ENCODE measurements around the gene LFNG.

LFNG gene

DNA sequence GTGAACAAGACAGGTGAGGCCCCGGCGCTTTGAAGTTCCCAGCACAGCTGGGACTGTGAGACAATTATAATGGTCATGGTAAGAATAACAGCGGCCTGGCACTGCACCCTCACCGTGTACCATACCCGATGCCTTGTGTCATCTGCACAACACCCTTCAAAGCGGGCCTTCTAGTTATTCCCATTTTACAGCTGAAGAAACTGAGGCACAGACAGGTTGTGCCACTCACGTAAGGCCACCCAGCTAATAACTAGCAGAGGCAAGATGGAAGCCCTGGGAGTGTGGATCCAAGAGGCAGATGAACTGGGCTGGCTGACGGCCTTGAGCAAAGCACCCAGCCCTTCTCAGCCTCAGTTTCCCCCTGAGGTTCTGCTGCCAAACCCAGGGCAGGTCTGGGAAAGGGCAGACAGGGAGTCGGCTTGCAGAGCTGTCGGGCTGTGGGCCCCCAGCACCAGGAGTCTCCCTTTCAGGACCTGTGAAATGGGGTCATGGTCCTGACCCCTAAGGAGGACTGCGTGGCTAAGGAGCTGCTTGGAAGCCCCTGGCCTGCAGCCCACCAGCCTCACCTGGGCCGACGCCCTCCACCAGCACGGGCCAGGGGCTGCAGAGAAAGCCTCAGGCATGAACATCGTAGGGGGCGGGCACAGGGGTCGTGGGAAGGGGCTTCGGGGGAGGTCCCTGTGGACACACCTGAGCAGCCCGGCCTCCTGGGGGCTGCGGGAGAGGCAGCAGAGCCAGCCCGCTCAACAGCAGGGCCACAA lies 15.3 kb upstream of the LFNG start:
- no peak for DNase-seq

DNA sequence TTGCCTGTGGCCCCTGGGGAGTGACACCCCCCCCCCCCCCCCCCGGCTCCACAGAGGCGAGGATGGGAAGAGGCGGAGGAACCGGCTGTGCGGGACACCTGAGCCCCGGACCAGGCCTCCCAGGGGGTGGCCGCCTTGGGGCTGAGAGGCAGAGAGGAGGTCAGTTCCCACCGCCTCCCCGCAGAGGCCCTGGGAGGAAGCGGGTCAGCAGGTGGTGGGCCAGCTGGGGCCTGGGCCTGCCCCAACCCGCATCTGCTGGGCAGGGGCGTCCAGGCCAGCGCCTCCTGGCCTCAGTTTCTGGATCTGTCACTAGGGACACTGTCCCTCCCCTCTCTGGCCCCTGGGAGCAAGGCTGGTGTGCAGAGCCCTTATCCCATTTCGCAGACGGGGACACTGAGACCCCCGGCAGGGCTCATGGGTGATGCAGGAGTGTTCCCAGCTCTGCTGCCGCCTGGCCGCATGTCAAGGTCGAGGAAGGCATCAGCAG lies 14.6 kb upstream of the LFNG start:
- no peak for DNase-seq

DNA sequence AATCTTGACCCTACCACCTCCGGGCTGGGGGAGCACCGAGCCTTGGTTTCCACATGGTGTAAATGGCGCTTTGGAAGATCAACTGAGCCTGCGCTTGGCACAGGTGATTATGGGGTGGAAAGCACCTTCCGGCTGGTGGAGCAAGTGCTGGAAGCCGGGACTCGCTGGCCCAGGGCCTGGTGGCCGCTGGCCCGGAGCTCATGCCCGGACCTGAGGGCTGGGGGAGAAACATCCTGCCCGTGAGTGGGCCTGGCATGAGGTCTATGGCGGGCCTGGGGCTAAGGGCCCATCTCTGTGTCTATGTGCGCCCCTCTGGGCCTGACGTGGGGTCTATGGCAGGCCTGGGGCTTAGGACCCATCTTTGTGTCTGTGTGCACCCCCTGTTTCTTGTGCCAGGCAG lies 14.2 kb upstream of the LFNG start:
- DNase-seq, result no peak

DNA sequence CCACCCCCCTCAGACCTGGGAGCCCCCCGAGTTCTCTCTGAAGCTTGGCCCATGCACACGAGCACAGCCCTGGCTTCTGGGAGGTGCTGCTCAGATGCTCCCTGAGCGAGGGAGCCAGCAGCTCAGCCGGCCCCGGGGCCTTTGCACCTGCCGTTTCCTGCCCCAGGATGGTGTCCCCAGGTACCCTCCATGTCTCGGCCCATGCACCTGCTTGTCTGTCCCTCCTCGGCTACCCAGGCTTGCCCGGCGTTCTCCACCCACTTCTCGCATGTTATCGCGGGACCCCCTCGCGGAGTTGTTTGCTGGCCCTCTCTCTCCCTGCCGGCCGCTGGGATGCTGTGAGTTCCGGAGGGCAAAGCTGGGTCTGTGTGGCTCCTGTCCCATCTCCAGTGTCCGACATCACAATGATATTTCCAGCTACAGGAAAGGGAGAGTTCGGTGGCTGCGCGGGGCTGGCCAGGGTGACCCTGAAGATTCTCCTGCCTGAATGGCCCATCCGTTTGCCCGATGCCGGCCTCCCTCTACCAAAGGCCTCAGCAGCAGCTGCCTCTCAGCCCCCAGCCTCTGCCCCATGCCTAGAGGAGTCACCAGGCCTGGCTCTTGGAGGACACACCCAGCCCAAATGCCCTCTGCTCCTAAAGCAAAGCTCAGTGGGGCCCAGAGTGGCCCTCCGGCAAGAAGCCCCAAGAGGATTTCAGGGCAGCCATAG lies 12.2 kb upstream of the LFNG start:
- DNase-seq, result no peak

DNA sequence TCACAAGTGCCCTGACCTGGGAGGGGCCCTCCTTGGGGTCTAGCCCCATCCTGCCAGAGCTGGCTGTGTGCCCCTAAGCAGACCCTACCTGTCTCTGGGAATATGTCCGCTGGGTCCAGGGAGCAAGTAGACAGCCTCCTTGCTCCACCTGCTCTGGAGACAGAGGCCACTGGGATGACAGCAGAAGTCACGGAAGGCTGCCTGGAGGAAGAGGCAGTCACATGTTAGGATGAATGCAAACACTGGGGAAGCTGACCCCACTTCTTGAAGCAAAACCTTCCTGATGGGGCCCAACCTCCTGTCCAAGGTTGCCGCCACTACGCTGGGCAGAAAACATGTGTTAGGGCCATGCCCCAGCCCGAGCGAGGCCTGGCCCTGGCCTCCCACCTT lies 11.7 kb upstream of the LFNG start:
- no peak for DNase-seq

DNA sequence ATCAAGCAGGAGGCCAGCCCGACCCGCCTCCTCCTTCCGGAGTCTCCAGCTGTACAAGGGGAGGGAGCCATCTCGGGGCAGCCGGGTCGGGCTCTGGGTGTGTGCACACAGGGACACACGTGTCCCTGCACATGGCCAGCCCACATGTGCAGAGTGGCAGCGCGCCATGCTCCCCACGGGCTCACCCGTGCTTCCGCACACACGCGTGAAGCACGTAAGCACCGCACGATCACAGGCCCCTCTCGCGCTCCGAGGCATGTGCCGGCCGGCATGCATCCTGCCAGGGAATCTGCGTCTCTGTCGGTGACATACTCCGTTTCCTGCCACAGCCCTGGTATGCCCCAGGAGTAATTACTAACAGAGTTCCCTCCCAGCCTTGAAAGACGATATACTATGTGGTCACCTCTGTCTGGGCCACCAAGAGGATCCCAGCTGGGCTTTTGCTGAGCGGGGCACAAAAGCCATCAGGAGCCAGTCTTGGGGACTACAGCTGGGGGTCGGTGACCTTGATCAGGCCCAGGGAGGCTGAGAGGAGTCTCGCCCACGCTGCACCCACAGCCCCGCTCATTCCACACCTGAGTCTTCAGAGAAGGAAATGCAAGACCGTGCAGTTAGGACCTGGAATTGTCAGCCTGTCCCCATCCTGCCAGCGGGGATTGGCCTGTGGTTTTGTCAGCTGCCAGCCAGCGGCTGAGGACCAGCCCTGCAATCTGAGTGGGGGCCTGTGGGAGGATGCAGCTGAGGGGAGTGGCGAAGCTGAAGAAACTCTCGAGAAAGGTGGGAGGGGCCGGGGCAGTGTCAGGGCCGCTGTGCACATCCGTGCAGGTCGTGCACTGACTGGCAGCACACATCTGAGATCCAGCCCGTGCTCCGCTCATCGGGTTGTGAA lies 11.0 kb upstream of the LFNG start:
- no peak for DNase-seq

DNA sequence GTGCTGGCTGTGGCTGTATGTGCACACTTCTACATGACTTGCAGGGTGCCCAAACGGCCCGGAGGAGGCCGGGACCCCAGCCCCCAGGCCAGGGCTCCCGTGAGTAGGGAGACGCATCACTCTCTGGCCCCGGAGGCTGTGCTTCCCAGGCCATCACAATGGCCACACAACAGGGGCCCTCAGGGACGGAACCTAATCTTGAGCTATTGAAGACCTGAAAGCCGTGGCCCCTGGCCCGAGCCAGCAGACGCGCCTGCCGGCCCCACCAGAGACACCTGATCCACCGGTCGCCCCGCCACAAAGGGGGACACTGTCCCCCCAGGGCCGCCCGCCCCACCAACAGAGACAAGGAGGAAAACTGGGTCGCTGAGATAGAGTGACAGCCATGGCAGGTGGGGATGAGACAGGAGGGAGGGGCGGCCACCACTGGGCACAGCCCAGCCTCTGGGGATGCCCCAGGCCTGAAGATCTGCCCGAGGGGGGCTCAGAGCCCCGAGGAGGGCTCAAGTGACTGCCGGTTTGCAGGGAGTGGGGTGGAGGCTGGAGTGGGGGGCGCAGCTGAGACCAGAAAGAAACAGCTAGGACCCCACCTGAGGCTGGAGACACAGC lies 10.2 kb upstream of the LFNG start:
- DNase-seq, result no peak

DNA sequence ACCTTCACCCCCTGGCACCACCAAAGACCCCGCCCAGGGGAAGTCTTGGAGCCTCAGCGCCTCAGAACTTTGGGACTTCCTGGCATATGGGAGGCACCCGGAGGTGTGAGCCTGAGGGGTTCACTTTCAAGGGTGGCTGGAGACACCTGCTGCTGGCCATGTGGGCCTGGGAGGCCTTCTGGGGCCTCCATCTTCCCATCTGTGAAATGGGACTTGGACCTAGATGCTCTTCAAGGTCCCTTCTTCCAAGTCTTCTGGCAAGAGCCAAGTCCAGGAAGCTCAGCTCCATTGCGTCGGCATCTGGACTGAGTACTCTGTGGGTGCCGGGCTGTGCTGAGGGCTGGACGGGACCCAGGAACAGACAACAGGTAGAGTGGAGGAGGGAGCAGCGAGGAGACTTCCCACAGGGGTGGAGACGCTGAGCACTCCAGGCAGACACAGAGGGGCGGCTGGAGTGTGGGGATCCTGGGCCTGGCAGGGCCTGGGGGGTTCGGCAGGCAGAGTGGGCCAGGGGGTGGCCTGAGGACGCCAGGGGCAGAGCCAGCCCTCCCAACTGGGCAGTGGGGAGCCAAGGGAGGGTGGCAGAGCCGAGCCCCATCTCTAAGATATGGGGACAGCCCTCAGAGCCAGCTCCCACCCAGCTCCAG lies 9.3 kb upstream of the LFNG start:
- DNase-seq, result no peak

DNA sequence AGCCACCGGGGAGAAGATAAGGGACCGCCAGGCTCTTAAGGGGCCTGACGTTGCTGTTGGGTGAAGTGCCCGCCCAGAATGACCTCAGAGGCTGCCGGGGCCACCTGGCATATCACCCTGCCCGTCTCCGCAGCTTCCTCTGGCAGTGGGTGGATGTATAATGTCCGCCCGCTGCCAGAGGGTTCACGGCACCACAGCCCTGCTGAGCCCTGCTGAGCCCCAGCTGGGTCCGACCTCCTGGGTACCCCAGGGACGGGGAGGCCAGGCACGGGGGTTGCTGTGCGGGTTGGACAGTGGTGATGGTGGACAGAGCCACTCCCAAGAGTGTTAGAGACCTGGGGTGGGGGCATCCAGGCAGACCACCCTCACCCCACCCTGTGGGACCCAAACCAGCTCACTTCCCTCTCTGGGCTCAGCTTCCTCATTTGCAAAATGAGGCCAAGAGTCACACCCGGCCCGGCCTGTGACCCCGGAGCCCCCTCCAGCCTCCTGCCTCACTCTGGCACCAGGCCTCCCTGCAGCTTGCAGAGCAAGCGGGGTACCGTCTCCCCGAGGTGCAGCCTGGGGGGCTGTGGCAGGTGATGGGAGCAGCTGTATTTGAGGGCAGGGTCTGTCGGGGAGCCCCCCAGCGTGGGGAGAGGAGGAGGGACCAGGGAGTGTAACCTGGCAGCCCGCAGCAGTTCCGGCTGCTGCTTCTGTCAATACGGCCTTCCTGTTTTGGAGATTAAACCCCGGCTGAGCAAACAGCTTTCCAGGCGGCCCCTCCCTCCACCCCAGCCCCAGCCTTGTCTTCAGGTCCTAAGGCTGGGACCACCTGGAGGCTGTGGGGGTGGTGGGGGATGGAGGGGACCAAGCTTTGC lies 8.4 kb upstream of the LFNG start:
- DNase-seq, result no peak

DNA sequence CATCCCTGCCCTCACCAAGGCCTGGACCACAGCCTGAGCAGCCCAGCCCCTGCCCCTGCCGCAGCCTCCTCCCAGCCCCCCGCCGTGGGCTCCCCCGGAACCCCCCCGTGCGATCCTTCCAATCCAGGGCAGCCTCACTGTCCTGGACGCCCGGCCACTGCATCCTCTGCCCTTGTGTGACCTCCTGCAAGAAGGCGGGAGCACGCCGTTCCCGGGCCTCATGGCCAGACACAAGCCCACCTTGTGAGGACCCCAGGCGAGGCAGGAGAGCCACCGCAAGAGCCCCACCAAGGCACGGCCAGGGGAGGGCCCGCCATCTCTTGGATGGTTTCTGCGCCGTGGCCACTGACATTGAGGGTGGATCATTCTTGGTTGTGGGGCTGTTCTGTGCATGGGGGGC lies 7.8 kb upstream of the LFNG start:
- DNase-seq, result no peak

DNA sequence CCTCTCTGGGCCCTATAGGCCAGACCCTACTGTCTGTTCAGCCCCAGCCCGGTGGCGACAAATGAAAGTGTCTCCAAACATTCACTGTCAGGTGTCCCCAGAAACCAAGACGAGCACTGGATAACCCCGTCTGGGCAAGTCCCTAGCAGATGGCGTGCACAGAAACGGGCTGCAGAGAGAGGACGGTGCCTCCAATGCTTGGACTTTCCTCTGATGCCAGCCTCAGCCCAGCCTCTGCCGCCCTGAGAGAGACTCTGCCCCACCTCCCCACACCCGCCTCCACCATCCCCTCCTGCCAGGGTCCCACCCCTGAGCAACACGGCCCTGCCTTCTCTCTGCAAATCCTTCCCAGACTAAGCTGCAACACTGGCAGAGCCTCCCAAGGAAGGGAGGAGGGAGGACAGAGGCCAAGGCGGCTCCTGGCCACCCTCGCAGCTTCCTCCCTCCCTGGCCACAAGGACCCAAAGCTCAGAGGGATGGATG lies 7.4 kb upstream of the LFNG start:
- no peak for DNase-seq

DNA sequence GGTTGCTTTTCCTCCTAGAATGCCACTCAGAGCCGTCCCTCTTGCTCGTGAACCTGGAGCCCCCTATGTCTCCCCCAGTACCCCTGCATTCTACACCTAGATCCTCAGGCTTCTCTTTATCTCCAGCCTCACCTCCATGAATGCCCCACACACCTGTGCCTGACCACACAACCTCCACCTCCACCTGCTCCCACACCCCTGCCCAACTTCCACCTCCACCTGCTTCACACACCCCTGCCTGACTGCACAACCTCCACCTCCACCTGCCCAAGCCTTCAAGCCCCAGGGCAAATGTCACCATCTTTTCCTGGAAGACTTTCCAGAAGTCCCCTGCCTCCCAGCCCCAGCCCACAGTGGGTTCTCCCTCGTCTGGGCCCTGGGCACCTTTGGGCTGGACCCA lies 6.9 kb upstream of the LFNG start:
- DNase-seq, result no peak

DNA sequence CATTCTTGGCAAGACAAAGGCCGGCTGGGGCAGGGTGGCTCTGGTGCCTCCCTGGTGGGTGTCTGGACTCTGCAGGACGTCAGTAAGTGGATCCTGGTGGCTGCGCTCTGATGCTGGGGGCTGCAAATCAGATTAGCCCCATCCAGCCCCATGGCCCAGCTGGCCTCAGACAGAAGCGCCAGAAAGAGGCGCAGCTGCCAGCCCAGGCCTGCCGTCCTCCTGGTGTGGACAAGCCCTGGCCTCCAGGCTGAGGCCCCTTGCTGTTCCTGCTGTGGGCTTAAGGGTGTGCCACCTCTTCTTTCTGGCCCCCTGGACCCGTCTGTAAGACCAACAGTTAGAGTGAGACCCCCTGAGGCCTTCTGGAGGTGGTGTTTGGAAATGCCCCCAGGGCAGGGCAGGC lies 5.9 kb upstream of the LFNG start:
- no peak for DNase-seq

DNA sequence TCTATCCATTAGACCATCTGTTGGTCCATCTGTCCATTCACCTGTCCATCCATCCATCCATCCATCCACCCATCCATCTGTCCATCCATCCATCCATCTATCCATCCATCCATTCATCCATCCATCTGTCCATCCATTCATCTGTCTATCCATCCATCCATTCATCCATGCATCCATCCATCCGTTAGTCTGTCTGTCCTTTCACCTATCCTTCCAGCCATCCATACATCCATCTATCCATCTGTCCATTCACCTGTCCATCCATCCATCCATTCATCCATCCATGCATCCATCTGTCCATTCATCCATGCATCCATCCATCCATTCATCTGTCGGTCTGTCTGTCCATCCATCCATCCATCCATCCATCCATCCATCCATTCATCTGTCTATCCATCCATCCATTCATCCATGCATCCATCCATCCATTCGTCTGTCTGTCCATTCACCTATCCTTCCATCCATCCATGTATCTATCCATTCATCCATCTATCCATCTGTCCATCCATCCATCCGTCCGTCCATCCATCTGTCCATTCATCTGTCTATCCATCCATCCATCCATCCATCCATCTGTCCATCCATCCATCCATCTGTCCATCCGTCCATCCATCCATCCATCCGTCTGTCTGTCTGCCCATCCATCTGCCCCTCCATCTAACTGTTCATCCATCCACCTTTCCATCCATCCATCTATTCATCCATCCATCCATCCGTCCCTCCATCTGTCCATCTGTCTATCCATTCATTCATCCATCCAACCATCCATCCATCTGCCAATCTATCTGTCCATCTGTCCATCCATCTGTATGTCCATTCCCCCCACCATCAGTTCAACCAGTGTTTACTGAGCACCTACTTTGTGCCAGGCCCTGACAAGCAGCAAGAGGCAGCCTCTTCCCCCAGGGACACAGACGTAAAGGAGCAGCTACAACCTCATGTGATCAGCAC lies 4.8 kb upstream of the LFNG start:
- no peak for DNase-seq

DNA sequence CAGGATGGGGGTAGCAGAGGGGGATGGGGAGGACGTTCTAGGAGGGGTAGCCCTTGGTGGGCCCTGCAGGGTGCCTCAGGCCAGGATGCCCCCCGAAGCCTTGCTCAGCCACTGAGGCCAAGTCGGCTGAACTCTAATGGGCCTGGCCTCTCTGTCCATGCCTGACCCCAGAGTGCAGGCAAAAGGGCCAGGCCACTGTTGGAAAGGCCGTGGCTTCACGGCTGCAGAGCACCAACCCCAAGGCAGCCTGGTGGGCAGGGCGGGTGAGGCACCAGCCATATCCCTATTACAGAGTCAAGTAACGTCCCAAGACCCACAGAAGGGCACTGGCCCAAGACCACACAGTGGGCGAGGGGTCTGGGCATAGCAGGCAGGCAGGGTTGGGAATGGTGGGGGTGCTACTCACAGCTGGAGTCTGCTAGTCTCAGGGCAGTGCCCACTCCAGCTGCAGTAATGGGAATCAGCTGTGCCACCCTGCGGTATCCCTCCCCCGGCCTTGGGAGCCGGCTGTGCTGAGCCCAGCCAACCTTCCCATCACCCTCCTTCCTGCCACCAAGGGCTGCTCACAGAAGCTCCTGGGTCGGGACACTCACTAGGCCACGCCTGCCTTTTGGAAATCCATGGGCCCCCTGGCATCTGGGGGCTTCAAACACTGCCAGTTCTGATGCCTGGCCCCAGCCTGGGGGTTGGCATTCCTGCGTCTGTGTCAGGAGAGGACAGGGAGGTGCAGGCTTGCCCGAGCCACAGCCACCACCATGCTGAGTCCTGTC lies 4.0 kb upstream of the LFNG start:
- no peak for DNase-seq

DNA sequence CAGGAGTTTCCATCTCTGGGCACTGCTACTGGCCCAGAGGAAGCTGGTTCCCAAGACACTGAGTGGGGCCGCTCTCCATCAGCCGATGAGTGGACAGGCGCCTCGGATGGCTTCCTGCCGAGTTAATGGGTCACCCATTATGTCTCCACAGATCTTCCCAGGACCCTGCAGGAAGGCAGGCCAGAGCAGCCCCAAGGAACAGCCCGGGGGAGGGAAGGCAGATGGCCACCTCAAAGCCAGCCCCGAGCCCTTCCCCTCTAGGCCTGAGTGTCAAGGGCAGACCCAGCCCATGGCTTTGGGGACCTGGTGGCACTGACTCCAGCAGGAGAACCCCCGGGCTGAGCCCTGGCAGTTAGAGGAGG lies 3.4 kb upstream of the LFNG start:
- no peak for DNase-seq

DNA sequence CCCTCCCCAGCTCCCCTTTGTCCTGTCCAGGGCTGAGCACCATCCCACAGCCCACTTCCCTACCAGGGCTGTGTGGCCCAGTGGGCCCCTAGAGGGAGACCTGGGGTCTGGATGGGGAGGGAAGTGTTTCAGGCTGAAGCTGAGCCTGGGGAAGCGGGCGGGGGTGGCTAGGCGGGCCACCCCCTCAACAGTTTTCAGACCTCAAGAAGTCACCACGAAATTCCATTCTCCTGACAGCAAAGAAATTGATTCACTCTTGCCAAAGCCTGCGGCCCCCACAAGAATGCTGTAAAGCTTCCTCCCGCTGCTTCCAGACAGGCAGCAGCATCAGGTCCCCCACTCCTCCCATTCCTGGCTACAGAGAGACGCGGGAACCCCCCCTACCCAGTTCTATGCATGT lies 2.5 kb upstream of the LFNG start:
- no peak for DNase-seq

DNA sequence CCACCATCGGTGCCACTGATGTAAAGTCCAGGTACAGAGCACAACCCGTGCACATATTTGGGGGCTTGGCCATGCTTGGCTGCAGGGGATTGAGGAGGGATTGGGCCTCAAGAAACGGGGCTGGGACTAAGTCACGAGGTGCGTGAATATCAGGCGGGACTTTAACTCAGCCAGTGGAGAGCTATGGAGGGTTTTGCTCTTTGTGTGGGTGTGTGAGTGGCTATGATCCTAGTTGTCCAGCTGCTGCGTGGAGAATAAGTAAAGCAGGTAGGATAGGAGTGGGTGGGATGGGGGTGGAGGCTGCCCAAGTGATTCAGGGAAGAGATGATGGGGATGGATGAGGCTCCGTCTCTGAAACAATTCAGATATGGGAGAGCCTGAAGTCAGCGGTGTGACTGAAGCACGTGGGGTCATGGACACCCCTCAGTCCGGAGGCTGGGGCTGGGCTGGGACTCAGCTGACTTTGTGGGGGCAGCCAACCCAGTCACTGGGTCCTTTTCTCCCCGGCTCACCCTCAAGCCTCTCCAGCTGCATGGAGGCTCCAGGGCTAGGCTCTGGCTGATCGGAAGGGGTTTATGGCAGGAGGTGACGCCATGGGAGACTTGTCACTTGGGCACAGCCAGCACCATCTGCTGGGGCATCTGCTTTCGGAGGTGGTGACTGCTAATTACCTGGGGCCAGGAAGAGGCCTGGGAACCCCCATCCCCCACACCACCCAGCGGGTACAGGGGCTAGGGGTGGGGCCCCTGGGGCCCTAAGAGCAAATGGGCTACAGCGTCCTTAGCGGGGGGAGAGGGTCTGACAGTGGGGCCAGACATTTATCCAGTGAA lies 1.7 kb upstream of the LFNG start:
- no peak for DNase-seq

DNA sequence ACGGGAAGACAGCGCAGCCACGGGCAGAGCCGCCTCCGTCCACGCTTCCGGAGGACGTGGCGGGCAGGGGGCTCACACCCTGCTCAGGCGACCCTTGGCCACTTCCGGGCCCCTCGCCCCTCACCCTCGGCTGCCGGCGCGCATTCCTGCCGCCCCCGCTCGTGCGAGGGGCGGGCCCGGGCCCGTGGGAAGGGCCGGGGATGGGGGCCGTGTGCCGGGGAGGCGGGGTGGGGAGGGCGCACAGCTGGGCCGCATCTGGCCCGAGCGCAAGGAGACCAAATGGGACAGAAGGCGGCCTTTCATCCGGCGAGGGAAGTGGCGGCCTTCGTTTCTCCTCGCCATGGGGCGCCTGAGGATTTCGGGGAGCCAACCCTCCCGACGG lies 846 bp upstream of the LFNG start:
- DNase-seq, result no peak

All from NCI-H1105 treated with DMSO at 0.1 percent for 48 hours (cell line).